ENCODE measurements around the gene MTTP.

- TF ChIP-seq EZH2 (IDR thresholded peaks at IDR 0.05; ENCODE audit: borderline replicate concordance, low read length): no peak
- TF ChIP-seq, protein P1, sequence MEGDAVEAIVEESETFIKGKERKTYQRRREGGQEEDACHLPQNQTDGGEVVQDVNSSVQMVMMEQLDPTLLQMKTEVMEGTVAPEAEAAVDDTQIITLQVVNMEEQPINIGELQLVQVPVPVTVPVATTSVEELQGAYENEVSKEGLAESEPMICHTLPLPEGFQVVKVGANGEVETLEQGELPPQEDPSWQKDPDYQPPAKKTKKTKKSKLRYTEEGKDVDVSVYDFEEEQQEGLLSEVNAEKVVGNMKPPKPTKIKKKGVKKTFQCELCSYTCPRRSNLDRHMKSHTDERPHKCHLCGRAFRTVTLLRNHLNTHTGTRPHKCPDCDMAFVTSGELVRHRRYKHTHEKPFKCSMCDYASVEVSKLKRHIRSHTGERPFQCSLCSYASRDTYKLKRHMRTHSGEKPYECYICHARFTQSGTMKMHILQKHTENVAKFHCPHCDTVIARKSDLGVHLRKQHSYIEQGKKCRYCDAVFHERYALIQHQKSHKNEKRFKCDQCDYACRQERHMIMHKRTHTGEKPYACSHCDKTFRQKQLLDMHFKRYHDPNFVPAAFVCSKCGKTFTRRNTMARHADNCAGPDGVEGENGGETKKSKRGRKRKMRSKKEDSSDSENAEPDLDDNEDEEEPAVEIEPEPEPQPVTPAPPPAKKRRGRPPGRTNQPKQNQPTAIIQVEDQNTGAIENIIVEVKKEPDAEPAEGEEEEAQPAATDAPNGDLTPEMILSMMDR (IDR thresholded peaks at IDR 0.05; ENCODE audit: low read length): no peak
Observed at GRCh38 chr4:99625369-99625768, 50.7 kb downstream of the MTTP start.

Measured in OCI-LY1 (cell line).